ENCODE data around the gene KCNJ16. TPM values are rescaled to one million over a fixed set of nuclear protein-coding genes. Genes with fewer than 3 reads are reported as not detected.

KCNJ16 gene
- polyA plus RNA-seq, 4 donors = 0.07 to 11.0 (median 0.52) TPM

DNA sequence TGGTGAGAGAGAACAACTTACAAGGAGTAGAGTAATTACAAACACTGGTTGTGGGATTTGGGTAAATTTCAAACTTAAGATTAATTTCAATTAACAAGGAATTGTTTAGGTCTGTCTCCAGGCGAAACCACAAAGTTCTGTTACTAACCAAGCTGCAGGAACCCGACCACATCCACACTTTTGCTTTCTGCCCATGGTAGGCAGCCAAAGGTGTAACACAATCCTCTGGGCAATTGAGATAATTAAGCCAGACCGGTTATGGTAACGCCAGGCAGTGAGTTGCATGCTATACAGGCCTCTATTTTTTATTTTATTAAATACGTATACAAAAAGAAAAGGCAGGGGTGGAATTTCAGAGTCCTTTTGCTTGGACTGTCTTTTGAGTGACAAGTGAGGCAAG, 106.4 kb downstream of the KCNJ16 start:
- Histone ChIP-seq H3K4me1 (ENCODE audit: control insufficient read depth in 3 of 3, insufficient read depth in 2 of 3, low read depth in 1 of 3, low read length in 2 of 3) (no peaks in the 10 kb centered on the region), H3K4me3 (ENCODE audit: low read depth in 1 of 3, low read length in 3 of 3) (no peak overlapping the region), H3K36me3 (ENCODE audit: control insufficient read depth in 3 of 3, insufficient read depth in 2 of 3, low read depth in 1 of 3, low read length in 3 of 3) (no peaks in the 10 kb centered on the region), H3K27me3 (ENCODE audit: control insufficient read depth in 3 of 3, insufficient read depth in 3 of 3, low read length in 3 of 3) (no peaks in the 10 kb centered on the region), H3K27ac (ENCODE audit: low read depth in 1 of 3, low read length in 2 of 3) (no peak overlapping the region), H3K9me3 (ENCODE audit: control insufficient read depth in 2 of 2, insufficient read depth in 1 of 2, low read depth in 1 of 2, low read length in 1 of 2) (no peaks in the 10 kb centered on the region)
- no peak for FAIRE-seq
- DNase-seq = no peak
- WGBS, 3 donors = 82 to 90% (median 85%) methylated on average over 5 of the region's 5 CpGs

DNA sequence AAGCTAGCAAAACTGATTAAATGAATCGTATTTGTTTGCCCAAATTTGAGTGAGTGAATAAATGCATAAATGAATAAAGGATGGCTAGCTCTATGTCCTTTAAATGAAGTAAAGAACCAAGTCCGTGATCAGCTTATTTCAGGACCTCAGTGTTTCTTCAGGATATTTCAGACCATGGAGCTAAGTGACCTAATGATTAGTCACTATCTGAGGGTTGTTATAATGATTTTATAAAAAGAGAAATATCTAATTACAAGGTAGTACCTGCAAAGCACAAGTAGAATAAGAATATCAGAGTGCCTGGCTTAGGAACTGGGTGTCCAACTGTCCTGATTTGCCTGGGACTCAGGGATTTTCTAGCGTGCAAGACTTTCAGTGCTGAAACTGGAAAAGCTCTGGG, 106.8 kb downstream of the KCNJ16 start:
- WGBS, 3 donors = 92 to 93% (median 93%) methylated on average over 3 of the region's 3 CpGs
- no peak overlapping the region for H3K27ac ChIP-seq (ENCODE audit: low read depth in 1 of 3, low read length in 2 of 3)
- H3K9me3 ChIP-seq (ENCODE audit: control insufficient read depth in 2 of 2, insufficient read depth in 1 of 2, low read depth in 1 of 2, low read length in 1 of 2) = no peaks in the 10 kb centered on the region
- no peaks in the 10 kb centered on the region for H3K4me1 ChIP-seq (ENCODE audit: control insufficient read depth in 3 of 3, insufficient read depth in 2 of 3, low read depth in 1 of 3, low read length in 2 of 3)
- no peak for FAIRE-seq
- no peaks in the 10 kb centered on the region for H3K27me3 ChIP-seq (ENCODE audit: control insufficient read depth in 3 of 3, insufficient read depth in 3 of 3, low read length in 3 of 3)
- no peak for DNase-seq
- no peak overlapping the region for H3K4me3 ChIP-seq (ENCODE audit: low read depth in 1 of 3, low read length in 3 of 3)
- H3K36me3 ChIP-seq (ENCODE audit: control insufficient read depth in 3 of 3, insufficient read depth in 2 of 3, low read depth in 1 of 3, low read length in 3 of 3) = no peaks in the 10 kb centered on the region

DNA sequence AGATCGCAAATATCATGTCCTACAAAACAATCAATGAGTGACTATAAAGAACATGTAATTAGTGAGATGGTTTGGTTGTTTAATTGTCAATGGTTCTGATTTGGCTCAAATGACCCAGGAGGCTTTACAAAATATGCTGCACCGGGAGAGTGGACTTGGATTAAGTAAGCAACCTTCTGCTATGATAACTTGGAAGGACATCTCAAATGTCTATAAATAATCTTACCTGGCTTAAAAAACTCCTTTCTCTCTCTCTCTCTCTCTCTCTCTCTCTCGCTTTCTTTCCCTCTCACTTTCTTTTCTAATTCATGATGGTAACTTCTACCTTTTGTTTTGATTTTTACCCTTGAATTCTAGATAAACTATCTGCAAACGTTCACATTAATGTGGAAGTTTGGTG, 108.5 kb downstream of the KCNJ16 start:
- WGBS, 3 donors = 77 to 88% (median 81%) methylated on average over 4 of the region's 4 CpGs
- FAIRE-seq = no peak

DNA sequence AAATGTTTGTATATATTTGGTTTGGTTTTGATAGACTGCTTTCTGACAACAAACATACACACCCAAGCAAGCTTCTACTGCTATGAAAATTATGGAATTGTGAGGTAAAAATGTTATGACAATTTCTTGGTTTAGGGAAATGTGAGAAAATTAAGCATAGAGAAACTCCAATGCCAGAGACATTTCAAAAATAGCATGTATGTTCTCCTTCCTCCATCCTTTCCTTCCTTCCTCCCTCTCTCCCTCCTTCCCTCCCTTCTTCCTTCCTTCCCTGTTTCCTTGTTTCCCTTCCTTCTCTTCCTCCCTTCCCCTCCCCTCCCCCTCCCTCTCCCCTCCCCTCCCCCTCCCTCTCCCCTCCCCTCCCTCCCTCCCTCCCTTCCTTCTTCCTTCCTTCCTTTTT, 109.2 kb downstream of the KCNJ16 start:
- Histone ChIP-seq H3K4me1 (ENCODE audit: control insufficient read depth in 3 of 3, insufficient read depth in 2 of 3, low read depth in 1 of 3, low read length in 2 of 3) (no peaks in the 10 kb centered on the region), H3K9me3 (ENCODE audit: control insufficient read depth in 2 of 2, insufficient read depth in 1 of 2, low read depth in 1 of 2, low read length in 1 of 2) (no peaks in the 10 kb centered on the region), H3K4me3 (ENCODE audit: low read depth in 1 of 3, low read length in 3 of 3) (no peak overlapping the region), H3K36me3 (ENCODE audit: control insufficient read depth in 3 of 3, insufficient read depth in 2 of 3, low read depth in 1 of 3, low read length in 3 of 3) (no peaks in the 10 kb centered on the region), H3K27me3 (ENCODE audit: control insufficient read depth in 3 of 3, insufficient read depth in 3 of 3, low read length in 3 of 3) (no peaks in the 10 kb centered on the region), H3K27ac (ENCODE audit: low read depth in 1 of 3, low read length in 2 of 3) (no peak overlapping the region)
- no peak for FAIRE-seq
- no peak for DNase-seq

More for the DNA sequence above, 108.5 kb downstream of the KCNJ16 start:
- Histone ChIP-seq H3K27ac (ENCODE audit: low read depth in 1 of 3, low read length in 2 of 3) (no peak overlapping the region), H3K36me3 (ENCODE audit: control insufficient read depth in 3 of 3, insufficient read depth in 2 of 3, low read depth in 1 of 3, low read length in 3 of 3) (no peaks in the 10 kb centered on the region), H3K4me1 (ENCODE audit: control insufficient read depth in 3 of 3, insufficient read depth in 2 of 3, low read depth in 1 of 3, low read length in 2 of 3) (no peaks in the 10 kb centered on the region), H3K27me3 (ENCODE audit: control insufficient read depth in 3 of 3, insufficient read depth in 3 of 3, low read length in 3 of 3) (no peaks in the 10 kb centered on the region), H3K9me3 (ENCODE audit: control insufficient read depth in 2 of 2, insufficient read depth in 1 of 2, low read depth in 1 of 2, low read length in 1 of 2) (no peaks in the 10 kb centered on the region), H3K4me3 (ENCODE audit: low read depth in 1 of 3, low read length in 3 of 3) (no peak overlapping the region)
- DNase-seq = no peak

- Histone ChIP-seq H3K36me3 (ENCODE audit: control insufficient read depth in 3 of 3, insufficient read depth in 2 of 3, low read depth in 1 of 3, low read length in 3 of 3) (no peaks in the 10 kb centered on the region), H3K27ac (ENCODE audit: low read depth in 1 of 3, low read length in 2 of 3) (no peak overlapping the region), H3K4me3 (ENCODE audit: low read depth in 1 of 3, low read length in 3 of 3) (no peak overlapping the region), H3K4me1 (ENCODE audit: control insufficient read depth in 3 of 3, insufficient read depth in 2 of 3, low read depth in 1 of 3, low read length in 2 of 3) (no peaks in the 10 kb centered on the region), H3K27me3 (ENCODE audit: control insufficient read depth in 3 of 3, insufficient read depth in 3 of 3, low read length in 3 of 3) (no peaks in the 10 kb centered on the region), H3K9me3 (ENCODE audit: control insufficient read depth in 2 of 2, insufficient read depth in 1 of 2, low read depth in 1 of 2, low read length in 1 of 2) (no peaks in the 10 kb centered on the region)
- DNase-seq (peak in 1 of 2 donors; percentile 53), FAIRE-seq (no peak)
- WGBS, 3 donors = 19 to 43% (median 43%) methylated on average over 4 of the region's 4 CpGs
Measured at GRCh38 chr17:70184770-70185169, 109.7 kb downstream of the KCNJ16 start.

Other genes starting within 250 kb of the KCNJ16 start
- 1 to 10 TPM in 1 of 4 donors, under 1 TPM in 3; 0.27 to 1.6 (median 0.57) TPM for gene KCNJ2, start 94.3 kb downstream of the KCNJ16 start, polyA plus RNA-seq